HG03095 (cell line): ENCODE measurements around the gene CCDC174.

Source experiments
- ATAC-seq: cut with Tn5 transposase; IDR thresholded peaks from one replicate; pipeline ENCODE4 v1.9.1; 2021; ENCODE audit warnings: moderate library complexity; ENCODE audit not compliant: unreplicated experiment

The CCDC174 gene

DNA sequence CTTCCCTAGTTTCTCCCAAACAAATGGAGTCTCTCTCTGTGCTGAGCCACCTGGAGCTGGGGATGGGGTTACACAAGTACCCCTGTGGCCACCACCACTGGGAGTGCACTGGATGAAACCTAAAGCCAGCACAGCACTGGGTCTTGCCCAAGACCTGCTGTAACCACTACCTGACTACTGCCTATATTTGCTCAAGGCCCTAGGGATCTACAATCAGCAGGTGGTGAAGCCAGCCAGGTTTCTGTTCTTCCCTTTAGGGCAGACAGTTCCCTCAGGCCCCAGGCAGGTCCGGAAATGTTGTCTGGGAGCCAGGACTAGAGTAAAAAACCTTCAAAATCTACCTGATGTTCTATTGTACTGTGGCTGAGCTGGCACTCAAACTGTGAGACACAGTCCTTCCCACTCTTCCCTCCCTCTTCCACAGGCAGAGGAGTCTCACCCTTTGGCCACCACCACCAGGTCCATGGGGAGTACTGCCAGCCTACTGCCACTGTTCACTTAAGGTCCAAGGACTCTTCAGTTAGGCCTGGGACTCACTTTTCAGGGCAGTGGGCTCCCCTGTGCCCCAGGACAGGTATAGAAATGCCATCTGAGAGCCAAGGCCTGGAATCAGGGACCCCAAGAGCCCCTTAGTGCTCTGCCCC is 47.2 kb downstream of the CCDC174 start:
- no peak for ATAC-seq

DNA sequence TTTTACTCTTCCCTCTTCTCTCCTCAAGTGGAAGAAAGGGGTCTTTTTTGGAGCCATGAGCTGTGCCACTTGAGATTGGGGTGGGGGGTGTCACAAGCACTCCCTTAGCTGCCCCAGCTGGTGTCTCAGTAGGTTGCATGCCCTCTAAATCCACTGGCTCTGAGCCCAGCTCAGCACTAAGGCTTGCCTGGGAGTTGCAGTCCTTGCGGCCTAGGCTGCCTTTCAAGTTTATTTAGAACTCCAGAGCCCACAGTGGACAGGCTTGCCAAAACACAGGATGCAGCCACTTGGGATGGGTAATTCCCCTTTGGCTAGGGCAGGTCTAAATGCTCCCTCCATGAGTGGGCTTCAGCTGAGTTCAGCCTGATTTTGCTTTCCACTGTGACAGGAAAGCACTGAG is 48.1 kb downstream of the CCDC174 start:
- ATAC-seq: no peak

- ATAC-seq: no peak
Observed at GRCh38 chr3:14700891-14701290, 49.3 kb downstream of the CCDC174 start.

- ATAC-seq: no peak
Observed at GRCh38 chr3:14701676-14702075, 50.1 kb downstream of the CCDC174 start.

DNA sequence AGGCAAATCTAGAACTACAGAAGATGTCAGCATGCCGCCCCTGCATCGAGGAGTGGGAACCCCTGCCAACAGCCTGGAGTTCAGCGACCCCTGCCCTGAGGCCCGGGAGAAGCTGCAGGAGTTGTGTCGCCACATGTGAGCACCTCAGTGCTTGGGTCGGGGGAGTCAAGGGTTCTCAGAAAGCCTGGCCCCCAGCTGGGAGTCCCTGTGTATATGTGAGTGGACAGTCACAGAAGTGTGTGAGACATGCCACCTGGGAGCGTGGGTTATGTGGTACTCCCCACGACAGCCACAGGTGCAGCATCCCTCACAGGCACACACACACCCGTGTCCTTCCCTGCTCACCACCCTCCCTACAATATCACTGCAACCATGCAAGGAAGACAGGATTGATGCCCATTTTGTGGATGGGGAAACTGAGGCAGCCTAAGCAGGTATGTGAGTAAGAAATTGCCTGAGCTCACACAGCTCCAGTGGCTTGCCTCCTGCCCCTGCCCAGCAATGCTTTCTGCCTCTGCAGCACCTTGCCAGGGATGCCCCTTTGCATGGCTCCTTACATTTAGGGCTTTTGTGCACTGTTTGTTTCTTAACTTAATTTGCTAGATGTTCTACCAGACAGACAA is 51.7 kb downstream of the CCDC174 start:
- ATAC-seq: no peak

GRCh38 chr3:14703791-14704190 is 52.2 kb downstream of the CCDC174 start:
- ATAC-seq: no peak

DNA sequence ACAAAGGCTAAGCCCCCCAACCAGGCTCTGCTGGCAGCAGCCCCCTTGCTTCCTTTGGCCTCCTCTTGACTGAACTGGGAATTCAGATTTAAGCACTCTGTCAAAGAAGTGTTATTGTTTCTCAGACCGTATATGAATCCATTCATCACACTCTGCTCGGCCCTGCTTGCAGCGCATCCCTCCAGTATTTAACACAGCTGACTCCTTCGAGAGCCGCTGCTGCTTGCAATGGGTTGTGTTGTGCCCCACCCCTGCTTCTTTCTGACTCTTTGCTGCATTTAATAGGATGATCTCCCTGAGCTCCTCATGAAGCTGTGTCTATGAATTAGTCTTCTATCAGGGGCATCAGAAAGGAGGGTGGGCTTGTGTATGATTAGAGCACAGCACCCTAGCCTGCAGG is 54.5 kb downstream of the CCDC174 start:
- no peak for ATAC-seq

GRCh38 chr3:14716591-14716990 is 65.0 kb downstream of the CCDC174 start:
- ATAC-seq: no peak

DNA sequence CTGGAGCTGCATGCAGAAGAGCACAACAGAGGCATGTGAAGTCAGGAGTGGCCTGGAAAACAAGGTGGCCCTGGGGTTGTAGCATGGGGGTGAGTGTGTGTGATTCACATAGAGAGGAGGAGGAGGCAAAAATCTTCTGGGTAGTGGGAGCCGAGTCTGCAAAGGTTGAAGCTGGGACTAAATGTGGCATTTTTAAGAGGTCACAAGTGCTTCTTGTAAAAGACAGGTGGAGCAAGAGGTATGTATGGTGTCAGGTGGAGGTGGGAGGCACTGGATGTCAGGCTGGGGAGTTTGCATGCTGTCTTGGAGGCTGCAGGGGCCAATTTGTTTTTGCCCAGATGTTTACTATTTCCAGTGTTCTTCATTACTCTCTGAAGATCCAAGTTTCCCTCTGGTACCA is 65.7 kb downstream of the CCDC174 start:
- no peak for ATAC-seq

DNA sequence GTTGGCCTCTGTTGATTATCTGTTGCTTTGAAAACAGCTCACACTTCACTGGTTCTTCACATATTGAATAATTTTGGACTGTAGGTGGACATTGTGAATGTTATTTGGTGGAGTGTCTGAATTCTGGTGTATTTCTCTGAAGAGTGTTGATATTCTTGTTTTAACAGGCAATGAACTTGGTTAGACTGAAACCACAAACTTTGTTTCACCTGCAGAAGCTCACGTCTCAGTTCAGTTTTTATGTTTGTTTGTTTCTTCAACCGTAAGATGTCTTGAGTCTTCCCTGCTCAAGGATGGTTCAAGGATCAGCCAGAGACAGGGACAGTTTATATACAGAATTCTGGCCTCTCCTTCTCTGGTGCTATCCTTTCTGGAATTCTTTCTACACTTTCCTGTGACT is 67.0 kb downstream of the CCDC174 start:
- peak; percentile 57 for ATAC-seq

DNA sequence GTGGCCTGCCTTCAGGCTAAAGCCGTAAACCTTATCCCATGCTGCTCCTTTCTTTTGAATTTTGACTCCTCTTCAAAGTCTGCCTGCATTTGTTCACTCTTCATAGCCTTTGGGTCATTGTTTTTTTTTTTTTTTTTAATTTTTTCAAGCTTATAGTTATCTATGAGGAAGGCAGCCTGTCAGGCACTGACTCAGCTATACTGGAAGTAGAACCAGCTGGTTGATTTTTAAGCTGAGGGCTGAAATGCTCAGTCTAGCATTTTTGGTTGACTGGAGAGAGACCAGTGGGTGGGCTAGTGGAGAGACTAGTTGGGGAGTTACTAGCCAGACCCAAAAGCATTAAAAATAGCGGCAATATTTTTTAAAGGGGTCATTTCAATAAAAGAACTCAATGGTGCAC is 67.4 kb downstream of the CCDC174 start:
- no peak for ATAC-seq

- ATAC-seq: no peak
Observed at GRCh38 chr3:14721126-14721864, 69.7 kb downstream of the CCDC174 start.
